ENCODE measurements around the gene DHRS4.
"Not testable (repeated sequence)": the region's sequence is repeated elsewhere in the genome, so short reads cannot be mapped to it uniquely, and the experiment has no call there.

DHRS4 gene

DNA sequence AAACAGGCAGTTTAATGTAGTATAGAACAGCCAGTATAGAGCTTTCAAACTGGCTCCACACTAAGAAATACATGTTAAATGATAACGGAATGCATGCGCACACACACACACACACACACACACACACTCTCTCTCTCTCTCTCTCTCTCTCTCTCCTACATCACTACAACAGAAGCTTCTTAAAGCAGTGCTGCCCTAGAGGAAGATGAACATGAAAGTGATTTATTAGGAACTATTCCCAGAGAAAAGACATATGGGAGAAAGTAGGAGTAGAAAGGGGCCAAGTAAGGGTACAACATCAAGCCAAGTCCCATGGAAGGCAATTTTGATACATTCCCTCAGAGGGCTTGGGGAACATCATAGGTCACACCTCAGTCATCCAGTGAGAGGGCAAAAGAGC lies 16.4 kb upstream of the DHRS4 start:
- DNase-seq (ENCODE audit: low read depth in 2 of 2), result no peak

GRCh38 chr14:23938823-23939222 lies 14.7 kb upstream of the DHRS4 start:
- TF ChIP-seq, protein P1, sequence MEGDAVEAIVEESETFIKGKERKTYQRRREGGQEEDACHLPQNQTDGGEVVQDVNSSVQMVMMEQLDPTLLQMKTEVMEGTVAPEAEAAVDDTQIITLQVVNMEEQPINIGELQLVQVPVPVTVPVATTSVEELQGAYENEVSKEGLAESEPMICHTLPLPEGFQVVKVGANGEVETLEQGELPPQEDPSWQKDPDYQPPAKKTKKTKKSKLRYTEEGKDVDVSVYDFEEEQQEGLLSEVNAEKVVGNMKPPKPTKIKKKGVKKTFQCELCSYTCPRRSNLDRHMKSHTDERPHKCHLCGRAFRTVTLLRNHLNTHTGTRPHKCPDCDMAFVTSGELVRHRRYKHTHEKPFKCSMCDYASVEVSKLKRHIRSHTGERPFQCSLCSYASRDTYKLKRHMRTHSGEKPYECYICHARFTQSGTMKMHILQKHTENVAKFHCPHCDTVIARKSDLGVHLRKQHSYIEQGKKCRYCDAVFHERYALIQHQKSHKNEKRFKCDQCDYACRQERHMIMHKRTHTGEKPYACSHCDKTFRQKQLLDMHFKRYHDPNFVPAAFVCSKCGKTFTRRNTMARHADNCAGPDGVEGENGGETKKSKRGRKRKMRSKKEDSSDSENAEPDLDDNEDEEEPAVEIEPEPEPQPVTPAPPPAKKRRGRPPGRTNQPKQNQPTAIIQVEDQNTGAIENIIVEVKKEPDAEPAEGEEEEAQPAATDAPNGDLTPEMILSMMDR (IDR thresholded peaks at IDR 0.05; ENCODE audit: low read depth, low read length), result no peak
- no peak for DNase-seq (ENCODE audit: low read depth in 2 of 2)
- H3K4me3 ChIP-seq (replicated peaks in 1 of 2; ENCODE audit: low read depth in 2 of 2, low read length in 2 of 2), result no peak overlapping the region

More for the DNA sequence above, 16.4 kb upstream of the DHRS4 start:
- H3K4me3 ChIP-seq (replicated peaks in 1 of 2; ENCODE audit: low read depth in 2 of 2, low read length in 2 of 2), result no peak overlapping the region
- TF ChIP-seq, protein P1 (IDR thresholded peaks at IDR 0.05; ENCODE audit: low read depth, low read length), result no peak

DNA sequence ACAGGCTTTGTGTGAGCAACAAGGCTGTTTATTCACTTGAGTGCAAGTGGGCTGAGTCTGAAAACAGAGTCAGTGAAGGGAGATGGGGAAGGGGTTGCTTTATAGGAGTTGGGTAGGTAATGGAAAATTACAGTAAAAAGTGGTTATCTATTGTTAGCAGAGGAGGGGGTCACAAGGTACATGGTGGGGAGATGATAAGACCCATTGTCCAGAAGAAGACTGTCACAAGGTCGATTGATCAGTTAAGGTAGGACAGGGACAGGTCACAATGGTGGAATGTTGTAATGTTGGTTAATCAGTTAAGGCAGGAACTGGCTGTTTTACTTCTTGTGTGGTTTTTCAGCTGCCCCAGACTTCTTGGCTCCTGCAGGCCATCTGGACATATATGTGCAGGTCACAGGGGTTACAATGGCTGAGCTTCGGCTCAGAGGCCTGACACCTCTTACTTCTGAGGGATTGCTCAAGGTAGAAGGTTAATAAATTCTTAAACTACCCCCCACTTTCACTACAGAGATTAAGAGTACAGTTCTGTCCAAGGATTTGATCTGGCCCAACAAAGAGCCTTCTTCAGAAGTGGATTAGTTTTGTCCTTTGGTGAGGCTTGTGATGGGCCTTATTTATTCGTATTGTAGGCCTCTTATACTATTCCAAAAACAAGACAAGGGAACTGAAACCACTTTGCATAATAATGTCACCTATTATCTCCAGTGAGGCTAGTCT lies 13.8 kb upstream of the DHRS4 start:
- TF ChIP-seq, protein P1 (IDR thresholded peaks at IDR 0.05; ENCODE audit: low read depth, low read length), result no peak
- H3K4me3 ChIP-seq (replicated peaks in 1 of 2; ENCODE audit: low read depth in 2 of 2, low read length in 2 of 2), result no peak overlapping the region
- DNase-seq (ENCODE audit: low read depth in 2 of 2), result no peak

- TF ChIP-seq, protein P1 (IDR thresholded peaks at IDR 0.05; ENCODE audit: low read depth, low read length), result no peak
- DNase-seq (ENCODE audit: low read depth in 2 of 2), result no peak
- H3K4me3 ChIP-seq (replicated peaks in 1 of 2; ENCODE audit: low read depth in 2 of 2, low read length in 2 of 2), result no peak overlapping the region
Observed at GRCh38 chr14:23941230-23941629, 12.3 kb upstream of the DHRS4 start.

- no peak overlapping the region for H3K4me3 ChIP-seq (replicated peaks in 1 of 2; ENCODE audit: low read depth in 2 of 2, low read length in 2 of 2)
- no peak for DNase-seq (ENCODE audit: low read depth in 2 of 2)
- TF ChIP-seq, protein P1 (IDR thresholded peaks at IDR 0.05; ENCODE audit: low read depth, low read length), result no peak
Observed at GRCh38 chr14:23941669-23942068, 11.9 kb upstream of the DHRS4 start.

DNA sequence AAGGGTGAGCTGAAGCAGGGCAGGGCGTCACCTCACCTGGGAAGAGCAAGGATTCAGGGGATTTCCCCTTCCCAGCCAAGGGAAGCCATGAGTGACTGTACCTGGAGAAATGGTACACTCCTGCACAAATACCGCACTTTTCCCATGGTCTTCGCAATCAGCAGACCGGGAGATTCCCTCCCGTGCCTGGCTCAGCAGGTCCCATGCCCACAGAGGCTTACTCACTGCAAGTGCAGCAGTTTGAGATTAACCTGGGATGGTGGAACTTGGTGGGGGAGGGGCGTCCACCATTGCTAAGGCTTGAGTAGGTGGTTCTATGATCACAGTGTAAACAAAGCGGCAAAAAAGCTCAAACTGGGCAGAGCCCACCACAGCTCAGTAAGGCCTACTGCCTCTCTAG lies 11.0 kb upstream of the DHRS4 start:
- no peak overlapping the region for H3K4me3 ChIP-seq (replicated peaks in 1 of 2; ENCODE audit: low read depth in 2 of 2, low read length in 2 of 2)
- TF ChIP-seq, protein P1 (IDR thresholded peaks at IDR 0.05; ENCODE audit: low read depth, low read length), result no peak
- DNase-seq (ENCODE audit: low read depth in 2 of 2), result no peak

GRCh38 chr14:23949069-23949468 lies 4.5 kb upstream of the DHRS4 start:
- DNase-seq (ENCODE audit: low read depth in 2 of 2); H3K4me3 ChIP-seq (replicated peaks in 1 of 2; ENCODE audit: low read depth in 2 of 2, low read length in 2 of 2): not testable (repeated sequence)
